Adrenal gland (tissue), 12 donors: ENCODE data around the gene NCAPG2. TPM values are rescaled to one million over a fixed set of nuclear protein-coding genes. Genes with fewer than 3 reads are reported as not detected.

Experiments
- DNase-seq, 7 donors: peaks; one replicate each; pipeline ENCODE4 v3.0.0-alpha.2; 2019 to 2020
- H3K27ac ChIP-seq, 5 donors: fragments of 200-600 bp; sonication (generic) in 4 of 5; 1 replicate in 3 of 5; 2 replicates in 2 of 5; pipeline versions ENCODE4 v1.5.1 to v1.8.0; 2016 to 2020; ENCODE audit warnings: mild to moderate bottlenecking in 1 of 5
- H3K27me3 ChIP-seq: fragments of 200-600 bp; 2 replicates; pipeline ENCODE4 v1.8.0; 2021
- H3K36me3 ChIP-seq, 2 donors: fragments of 200-600 bp; replicated peaks in 1 of 2; 1 replicate in 1 of 2; 2 replicates in 1 of 2; pipeline versions ENCODE4 v1.5.1 to v1.8.0; 2018 to 2022
- H3K4me1 ChIP-seq, 2 donors: fragments of 200-600 bp; replicated peaks in 1 of 2; 1 replicate in 1 of 2; 2 replicates in 1 of 2; pipeline versions ENCODE4 v1.5.1 to v1.8.0; 2018 to 2021
- H3K4me3 ChIP-seq, 4 donors: fragments of 200-600 bp; sonication (generic) in 3 of 4; one replicate each; pipeline ENCODE4 v1.5.1; 2016 to 2018
- H3K9me3 ChIP-seq, 3 donors: fragments of 200-600 bp; sonication (generic) in 1 of 3; replicated peaks in 1 of 3; 1 replicate in 2 of 3; 2 replicates in 1 of 3; pipeline versions ENCODE4 v1.5.1 to v1.8.0; 2016 to 2021
- POLR2A ChIP-seq, 2 donors: fragments of 450-650 bp; IDR thresholded peaks; one replicate each; pipeline ENCODE4 v1.6.1; 2017; ENCODE audit warnings: antibody characterized with exemption in 2 of 2, mild to moderate bottlenecking in 2 of 2, moderate library complexity in 1 of 2
- WGBS, 4 donors: extraction: QIAGEN DNeasy Blood & Tissue Kit in 2 of 4; methylation state at CpG; one replicate each; pipeline versions ENCODE4 v1.1.5 to v1.1.7; 2013 to 2017; 5-methylcytosine and 5-hydroxymethylcytosine counted together
- intact Hi-C, 2 donors: fragments of 100-400 bp; cut with DNase I; formaldehyde crosslinking; loops; one replicate each; pipeline versions ENCODE4 v1.14.1 to v1.15.0; 2022 to 2023
- polyA plus RNA-seq, 3 donors: library from polyadenylated mRNA; stranded (reverse); fragments of 200-250 nt in 2 of 3; fragments of 350-450 nt in 1 of 3; fragmentation: Illumina TruSeq in 1 of 3; extraction: RNeasy Lipid Tissue Mini Kit (QIAGEN cat#74804) in 1 of 3; gene quantifications; one replicate each; pipeline ENCODE4 v1.2.3, GENCODE V29; 2013 to 2014
- total RNA-seq, 9 donors: library from RNA; depleted of rRNA in 4 of 9; stranded (reverse); fragments of >200 nt in 4 of 9; fragments of 120-200 nt in 1 of 9; fragmentation: NEBNext Ultra II Directional in 1 of 9; extraction: Animal tissue kit (Norgen Biotek cat#: 25700) in 1 of 9; gene quantifications; one replicate each; pipeline versions ENCODE4 v1.1.0 to v1.2.4, GENCODE V29; 2013 to 2023
- TF ChIP-seq, protein P1 (sequence below), 6 experiments: fragments of 450-650 bp in 4 of 6; fragments of 200-600 bp in 2 of 6; sonication (generic) in 1 of 6; IDR thresholded peaks; 1 replicate in 5 of 6; 2 replicates in 1 of 6; pipeline versions ENCODE4 v1.5.1 to v1.8.0; 2016 to 2021; ENCODE audit warnings: antibody characterized with exemption in 6 of 6, mild to moderate bottlenecking in 2 of 6, moderate library complexity in 1 of 6
- donor health status: healthy with polysubstance abuse.
- donor health status: Bipolar disorder and iron deficiency.
- donor health status: DM: yes; HTN: yes; CAD: no.
- donor health status: DM: no; HTN: no; CAD: no.
- donor health status: DM: no; HTN: no; CAD: no.
- donor health status: DM: yes; HTN: yes; CAD: no.

The NCAPG2 gene
- total and polyA plus RNA-seq, 12 donors: 1.6 to 11.6 (median 5.9) TPM

DNA sequence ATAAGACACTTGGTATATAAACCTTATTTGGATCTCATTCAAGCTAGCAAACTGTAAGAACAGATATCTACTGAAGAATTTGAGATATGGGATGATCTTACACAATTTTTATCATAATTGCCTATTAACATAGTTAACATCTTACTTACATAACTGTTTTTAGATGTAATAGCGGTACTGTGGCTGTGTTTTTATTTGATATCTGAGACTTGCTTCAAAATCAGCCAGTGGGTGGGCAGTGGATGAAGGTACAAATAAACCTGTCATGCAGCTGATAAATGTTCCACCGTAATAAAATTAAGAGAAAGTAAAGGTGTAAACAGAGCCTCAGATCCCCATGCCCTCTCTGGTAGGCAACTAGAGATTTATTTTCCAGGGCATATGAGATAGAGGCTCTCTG, 88.6 kb downstream of the NCAPG2 start:
- DNase-seq: no peak

DNA sequence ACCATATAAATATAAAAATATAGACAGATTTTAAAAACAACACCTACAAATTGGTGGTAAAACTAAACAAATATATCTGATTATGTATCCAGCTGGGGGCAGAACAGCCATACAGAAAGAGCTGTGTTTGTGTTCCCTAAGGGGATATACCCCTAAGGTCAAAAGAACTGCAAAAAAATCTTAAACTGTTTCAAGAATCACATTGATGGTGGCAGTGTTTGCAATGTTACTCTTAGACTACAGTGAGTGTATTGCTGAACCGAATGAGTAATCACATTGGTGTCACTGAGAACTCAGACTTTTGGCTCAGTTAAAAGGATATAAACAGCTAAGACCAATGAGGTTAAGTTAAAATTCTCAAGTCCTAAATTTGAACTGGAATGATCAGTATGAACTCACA, 89.9 kb downstream of the NCAPG2 start:
- TF ChIP-seq, protein P1, sequence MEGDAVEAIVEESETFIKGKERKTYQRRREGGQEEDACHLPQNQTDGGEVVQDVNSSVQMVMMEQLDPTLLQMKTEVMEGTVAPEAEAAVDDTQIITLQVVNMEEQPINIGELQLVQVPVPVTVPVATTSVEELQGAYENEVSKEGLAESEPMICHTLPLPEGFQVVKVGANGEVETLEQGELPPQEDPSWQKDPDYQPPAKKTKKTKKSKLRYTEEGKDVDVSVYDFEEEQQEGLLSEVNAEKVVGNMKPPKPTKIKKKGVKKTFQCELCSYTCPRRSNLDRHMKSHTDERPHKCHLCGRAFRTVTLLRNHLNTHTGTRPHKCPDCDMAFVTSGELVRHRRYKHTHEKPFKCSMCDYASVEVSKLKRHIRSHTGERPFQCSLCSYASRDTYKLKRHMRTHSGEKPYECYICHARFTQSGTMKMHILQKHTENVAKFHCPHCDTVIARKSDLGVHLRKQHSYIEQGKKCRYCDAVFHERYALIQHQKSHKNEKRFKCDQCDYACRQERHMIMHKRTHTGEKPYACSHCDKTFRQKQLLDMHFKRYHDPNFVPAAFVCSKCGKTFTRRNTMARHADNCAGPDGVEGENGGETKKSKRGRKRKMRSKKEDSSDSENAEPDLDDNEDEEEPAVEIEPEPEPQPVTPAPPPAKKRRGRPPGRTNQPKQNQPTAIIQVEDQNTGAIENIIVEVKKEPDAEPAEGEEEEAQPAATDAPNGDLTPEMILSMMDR (IDR thresholded peaks at IDR 0.05): no peak
- TF ChIP-seq POLR2A (IDR thresholded peaks at IDR 0.05): no peak
- intact Hi-C loops: no loop called here
- 45 to 69% (median 58%) methylated on average over 1 of the region's 1 CpG for WGBS, 4 donors
- Histone ChIP-seq H3K4me3 (no peak overlapping the region), H3K27ac (no peak overlapping the region), H3K36me3 (no peaks in the 10 kb centered on the region), H3K27me3 (no peaks in the 10 kb centered on the region), H3K4me1 (no peaks in the 10 kb centered on the region), H3K9me3 (no peaks in the 10 kb centered on the region)
- DNase-seq: no peak

More for the DNA sequence above, 88.6 kb downstream of the NCAPG2 start:
- intact Hi-C loops: no loop called here
- no peaks in the 10 kb centered on the region for H3K36me3 ChIP-seq
- no peaks in the 10 kb centered on the region for H3K4me1 ChIP-seq
- H3K4me3 ChIP-seq: no peak overlapping the region
- no peak overlapping the region for H3K27ac ChIP-seq
- 81 to 93% (median 89%) methylated on average over 2 of the region's 2 CpGs for WGBS, 4 donors
- TF ChIP-seq, protein P1 (IDR thresholded peaks at IDR 0.05): no peak
- no peak for TF ChIP-seq POLR2A (IDR thresholded peaks at IDR 0.05)
- no peaks in the 10 kb centered on the region for H3K9me3 ChIP-seq
- H3K27me3 ChIP-seq: no peaks in the 10 kb centered on the region

DNA sequence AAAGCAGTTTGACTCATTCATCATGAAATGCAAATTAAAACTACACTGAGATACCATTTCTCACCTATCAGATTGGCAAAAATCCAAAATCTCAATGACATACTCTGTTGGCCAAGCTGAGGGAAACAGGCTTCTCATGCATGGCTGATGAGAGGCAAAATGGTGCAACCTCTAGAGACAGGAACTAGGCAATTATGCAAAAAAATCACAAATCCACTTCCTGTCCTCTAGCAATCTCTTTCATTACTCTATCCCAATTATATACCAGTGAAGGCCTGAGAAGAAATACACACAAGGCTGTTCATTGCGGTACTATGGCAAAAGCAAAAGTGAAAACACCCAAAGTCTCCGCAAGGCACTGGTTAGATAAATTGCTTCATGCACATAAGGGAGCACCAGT, 91.1 kb downstream of the NCAPG2 start:
- no peak for TF ChIP-seq POLR2A (IDR thresholded peaks at IDR 0.05)
- TF ChIP-seq, protein P1 (IDR thresholded peaks at IDR 0.05): no peak
- Histone ChIP-seq H3K9me3 (no peaks in the 10 kb centered on the region), H3K36me3 (no peaks in the 10 kb centered on the region), H3K4me3 (no peak overlapping the region), H3K4me1 (no peaks in the 10 kb centered on the region), H3K27me3 (no peaks in the 10 kb centered on the region), H3K27ac (no peak overlapping the region)
- DNase-seq: no peak
- intact Hi-C loops: no loop called here
- 92 to 96% (median 93%) methylated on average over 2 of the region's 2 CpGs for WGBS, 4 donors

DNA sequence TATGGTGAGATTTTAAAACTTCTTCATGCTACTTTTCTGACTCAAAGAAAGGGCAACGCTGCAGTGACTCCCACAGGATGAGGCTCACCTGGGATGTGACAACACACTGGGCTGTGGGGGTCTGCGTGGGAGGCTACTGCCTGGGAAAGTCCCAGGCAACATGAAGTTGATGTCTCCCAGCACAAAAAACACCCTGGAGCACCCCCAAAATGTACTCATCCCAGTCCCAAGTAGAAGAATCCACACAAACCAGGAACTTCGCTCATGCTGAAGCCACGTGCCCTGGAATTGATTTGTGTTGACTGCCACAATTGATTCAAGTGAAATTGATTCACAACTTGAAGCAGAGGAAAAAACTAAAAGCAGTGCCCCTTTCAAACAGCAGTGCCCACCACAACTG, 92.1 kb downstream of the NCAPG2 start:
- Histone ChIP-seq H3K27me3 (no peaks in the 10 kb centered on the region), H3K4me3 (no peak overlapping the region), H3K4me1 (no peaks in the 10 kb centered on the region), H3K27ac (no peak overlapping the region), H3K36me3 (no peaks in the 10 kb centered on the region), H3K9me3 (no peaks in the 10 kb centered on the region)
- intact Hi-C loops: no loop called here
- TF ChIP-seq POLR2A (IDR thresholded peaks at IDR 0.05): no peak
- TF ChIP-seq, protein P1 (IDR thresholded peaks at IDR 0.05): no peak
- DNase-seq: no peak
- WGBS, 4 donors: 93 to 100% (median 96%) methylated on average over 4 of the region's 4 CpGs
